Suprapubic skin (tissue), 4 donors: ENCODE data around the gene TP53BP2.

Experiments
- CTCF ChIP-seq, 2 donors: fragments of 200-600 bp in 1 of 2; fragments of 450-650 bp in 1 of 2; sonication (generic) in 1 of 2; IDR thresholded peaks; one replicate each; pipeline ENCODE4 v1.5.1; 2016 to 2019; ENCODE audit warnings: antibody characterized with exemption in 2 of 2, mild to moderate bottlenecking in 1 of 2, moderate library complexity in 1 of 2
- POLR2A ChIP-seq, 2 donors: fragments of 450-650 bp; IDR thresholded peaks; one replicate each; pipeline ENCODE4 v1.6.1; 2017; ENCODE audit warnings: antibody characterized with exemption in 2 of 2, mild to moderate bottlenecking in 2 of 2, moderate library complexity in 2 of 2
- POLR2AphosphoS5 ChIP-seq, 3 donors: sonication (generic); formaldehyde crosslinking; IDR thresholded peaks; one replicate each; pipeline ENCODE4 v1.6.1; 2017; ENCODE audit warnings: antibody characterized with exemption in 3 of 3

GRCh38 chr1:223813645-223814044 is 32.1 kb downstream of the TP53BP2 start:
- TF ChIP-seq POLR2AphosphoS5 (IDR thresholded peaks at IDR 0.05) (no peak), CTCF (IDR thresholded peaks at IDR 0.05) (no peak), POLR2A (IDR thresholded peaks at IDR 0.05) (no peak)
